Measurements from ENCODE around the gene TFCP2L1.
"Not testable (repeated sequence)": the region's sequence is repeated elsewhere in the genome, so short reads cannot be mapped to it uniquely, and the experiment has no call there.

The TFCP2L1 gene

DNA sequence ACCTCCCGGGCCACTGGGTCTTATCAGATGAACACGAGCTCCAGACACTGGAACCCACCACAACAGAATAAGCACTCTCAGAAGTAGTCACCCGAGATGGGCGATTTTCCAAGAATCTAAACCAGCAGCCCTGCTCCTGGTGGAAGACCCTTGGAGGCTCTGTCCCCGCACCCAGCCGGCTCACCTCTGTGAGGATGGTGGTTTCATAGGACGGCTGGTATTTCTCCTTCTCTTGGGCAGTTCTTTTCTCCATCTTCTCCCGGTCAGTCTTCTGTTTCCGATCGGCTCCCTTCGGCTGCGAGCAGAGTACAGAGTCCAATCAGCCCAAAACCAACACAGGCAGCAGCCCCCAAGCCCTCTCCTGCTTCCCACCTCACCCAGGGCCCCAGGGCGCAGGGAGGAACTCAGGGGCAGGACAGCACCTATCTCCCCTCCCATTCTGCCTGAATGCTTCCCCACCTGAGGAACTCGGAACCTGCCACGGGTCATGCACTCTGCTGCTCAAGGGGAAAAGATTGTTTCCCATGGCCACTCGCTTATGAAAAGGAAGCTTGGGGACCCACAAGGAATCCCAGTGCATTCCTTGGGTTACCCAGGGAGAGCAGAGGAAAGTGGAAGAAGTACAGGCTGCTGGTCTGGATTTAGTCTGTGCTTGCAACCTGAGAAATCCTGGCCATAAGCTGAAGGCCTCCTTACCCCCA lies 42.7 kb downstream of the TFCP2L1 start:
- DNase-seq: no peak

DNA sequence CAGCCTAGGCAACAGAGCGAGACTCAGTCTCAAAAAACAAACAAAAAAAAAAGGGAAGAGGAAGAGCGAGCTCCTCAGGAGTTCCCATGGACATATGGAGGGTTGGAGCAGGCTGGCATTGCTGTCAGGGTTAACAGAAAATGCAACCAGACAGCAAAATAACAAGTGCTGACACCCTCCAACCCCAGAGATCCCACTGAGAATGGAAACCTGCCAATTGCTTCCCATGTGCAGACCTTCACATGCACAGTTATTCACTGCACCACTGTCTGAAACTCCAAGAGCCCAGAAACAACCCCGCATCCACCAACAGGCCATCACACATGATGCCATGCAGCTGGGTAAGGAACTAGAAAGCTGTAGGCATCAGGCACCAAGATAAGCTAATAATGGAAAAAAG lies 43.5 kb downstream of the TFCP2L1 start:
- DNase-seq: no peak

DNA sequence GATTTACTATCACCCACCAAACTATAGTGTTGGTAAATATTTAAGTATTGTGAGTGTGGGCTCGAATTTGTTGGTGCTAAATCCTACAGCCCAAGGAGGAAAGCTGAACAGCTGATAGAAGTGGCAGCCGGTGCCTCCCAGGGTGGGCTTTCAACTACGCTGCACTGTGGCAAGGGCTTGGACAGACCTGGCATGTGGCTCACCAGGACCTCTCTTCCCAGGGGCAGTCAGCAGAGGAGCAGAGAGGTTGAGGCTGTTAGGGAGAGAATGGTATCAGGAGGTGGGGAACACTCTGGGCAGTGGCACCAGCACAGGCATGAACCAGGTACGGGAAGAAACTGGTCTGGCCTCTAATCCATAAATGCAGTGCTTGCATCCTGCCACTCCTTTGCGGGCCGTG lies 44.6 kb downstream of the TFCP2L1 start:
- DNase-seq: no peak

DNA sequence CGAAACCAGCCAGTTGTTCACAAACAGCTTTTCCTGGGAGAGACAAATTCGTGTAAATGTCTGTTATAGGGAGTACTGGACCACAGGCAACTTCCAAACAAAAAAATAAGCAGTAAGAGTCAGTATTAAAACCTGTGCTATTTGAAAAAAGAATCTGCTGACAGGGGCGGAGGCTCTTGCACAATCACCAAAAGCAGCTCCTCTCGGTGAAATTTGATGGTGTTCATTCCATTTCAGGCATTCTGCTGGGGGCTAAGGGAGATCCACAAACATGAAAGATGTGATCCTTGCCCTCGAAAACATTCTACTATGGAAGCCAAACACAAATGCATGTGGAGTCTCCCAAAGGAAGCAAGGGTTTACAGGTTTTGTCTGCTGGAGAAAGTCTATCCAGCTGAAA lies 45.0 kb downstream of the TFCP2L1 start:
- DNase-seq: no peak

DNA sequence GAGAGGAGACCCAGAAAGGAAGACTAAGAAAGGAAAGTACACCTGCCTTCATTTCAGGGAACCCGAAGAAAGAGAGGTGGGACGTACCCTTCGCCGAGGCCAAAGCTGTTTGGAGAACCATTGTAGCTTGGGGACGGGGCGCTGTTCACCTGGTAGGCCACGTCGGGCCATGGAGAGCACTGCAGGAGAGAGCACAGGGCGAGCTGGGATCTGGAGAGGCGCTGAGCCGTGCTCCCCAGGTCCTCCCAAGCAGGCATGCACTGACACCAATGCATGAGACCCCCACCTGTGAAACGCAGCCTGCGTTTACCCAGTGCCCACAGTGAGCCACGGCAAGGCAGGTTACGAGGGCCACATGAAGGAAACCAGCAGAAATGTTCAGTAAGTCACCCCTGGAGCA lies 45.5 kb downstream of the TFCP2L1 start:
- DNase-seq: no peak

DNA sequence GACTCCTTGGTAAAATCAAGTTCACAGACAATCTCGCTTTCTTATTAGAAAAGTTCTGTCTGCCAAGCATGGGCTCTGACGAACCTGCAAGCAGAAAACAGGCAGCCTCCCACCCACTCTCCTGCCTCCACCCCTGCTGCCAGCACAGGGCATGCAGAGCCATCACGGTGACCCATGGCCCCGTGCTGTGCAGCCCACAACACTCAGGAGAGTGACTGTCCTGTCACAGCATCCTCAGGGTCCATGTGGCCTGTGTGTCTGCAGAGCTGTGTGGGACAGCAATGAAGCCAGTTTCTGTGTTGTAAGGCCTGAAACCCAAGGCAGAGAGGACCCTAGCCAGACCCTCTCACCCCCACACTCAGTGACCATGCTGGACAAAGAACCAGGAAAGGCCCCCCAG lies 46.2 kb downstream of the TFCP2L1 start:
- DNase-seq: no peak

DNA sequence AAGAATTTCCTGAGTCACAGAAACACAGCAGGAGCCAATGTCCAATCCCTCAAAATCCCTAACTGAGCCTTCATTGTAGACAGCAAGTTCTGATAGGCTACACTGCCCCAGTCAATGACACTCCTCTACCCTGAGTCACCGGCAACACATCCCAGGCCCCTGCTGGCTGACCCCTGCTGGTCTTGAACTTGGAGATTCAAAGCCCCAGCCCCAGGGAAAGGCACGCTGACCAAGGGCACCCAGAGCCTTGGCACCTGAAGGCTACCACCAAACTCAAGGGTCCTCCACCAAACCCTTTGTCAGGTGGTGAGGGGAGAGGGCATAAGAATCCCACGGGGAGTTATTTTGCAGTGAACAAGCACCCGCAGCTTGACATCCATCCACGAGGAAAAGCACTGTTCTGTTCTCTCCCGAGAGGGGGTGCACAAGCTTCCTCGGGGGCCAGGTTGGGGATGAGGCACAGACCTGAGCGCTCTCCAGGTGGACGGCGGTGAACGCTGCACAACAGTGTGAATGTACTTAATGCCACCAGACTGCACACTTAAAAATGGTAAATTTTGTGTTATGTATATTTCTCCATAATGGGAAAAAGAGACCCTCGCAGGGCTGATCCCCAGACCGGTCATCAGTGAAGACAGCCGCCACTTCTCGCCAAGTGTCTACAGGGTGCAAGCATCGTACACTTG lies 46.9 kb downstream of the TFCP2L1 start:
- DNase-seq: no peak

DNA sequence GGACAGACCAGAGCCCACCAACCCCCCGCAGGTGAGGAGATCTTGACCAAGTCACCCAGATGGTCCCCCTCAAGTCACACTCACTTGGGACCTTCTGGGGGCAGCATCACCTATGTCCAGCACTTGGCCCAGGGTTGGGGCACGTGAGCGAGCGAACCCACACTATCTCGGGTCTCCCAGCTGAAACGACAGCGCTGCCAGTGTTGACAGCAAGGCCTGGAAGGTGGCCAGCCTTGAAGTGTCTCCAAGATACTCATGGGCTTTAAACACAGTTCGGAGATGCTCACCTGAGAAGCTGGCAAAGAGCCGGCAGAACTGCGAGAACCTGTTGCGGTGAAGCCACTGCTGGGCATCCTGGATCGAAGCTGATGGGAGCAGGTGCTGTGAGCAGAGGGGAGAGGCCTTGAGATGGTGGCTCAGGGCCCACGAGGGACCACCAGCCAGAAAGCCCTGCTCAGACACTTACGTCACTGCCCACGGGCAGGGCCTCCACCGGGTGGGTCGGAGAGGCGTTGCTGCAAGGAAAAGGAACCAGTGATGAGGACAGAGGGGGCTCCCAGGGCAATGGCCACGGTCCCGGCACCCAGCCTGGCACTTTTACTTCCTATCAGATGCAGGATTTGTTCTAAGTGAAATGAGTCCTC lies 47.5 kb downstream of the TFCP2L1 start:
- DNase-seq: no peak

DNA sequence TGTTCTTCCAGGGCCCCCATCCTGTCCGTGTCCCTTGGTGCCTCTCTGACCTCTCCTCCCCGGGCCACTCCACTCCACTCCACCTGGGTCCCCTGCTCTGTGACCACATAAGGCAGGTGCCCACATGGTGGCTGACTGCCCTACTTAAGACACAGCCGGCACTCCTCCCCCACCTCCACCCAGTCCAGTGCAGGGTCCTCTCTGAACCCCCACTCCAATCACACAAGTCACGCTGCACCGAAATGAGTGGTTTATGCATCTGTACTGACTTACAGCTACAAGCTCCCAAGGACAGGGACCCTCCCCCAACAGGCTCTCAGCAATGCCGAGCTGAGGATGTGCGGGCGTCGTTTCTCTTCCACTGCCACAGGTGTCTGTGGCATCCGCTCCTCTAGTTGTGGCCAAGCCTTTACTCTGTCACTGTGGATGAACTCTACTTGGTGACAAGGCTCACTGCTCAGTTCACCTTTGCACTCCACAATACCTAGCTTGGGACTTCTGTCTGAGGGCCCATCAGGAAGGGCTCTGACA lies 48.3 kb downstream of the TFCP2L1 start:
- DNase-seq: no peak

DNA sequence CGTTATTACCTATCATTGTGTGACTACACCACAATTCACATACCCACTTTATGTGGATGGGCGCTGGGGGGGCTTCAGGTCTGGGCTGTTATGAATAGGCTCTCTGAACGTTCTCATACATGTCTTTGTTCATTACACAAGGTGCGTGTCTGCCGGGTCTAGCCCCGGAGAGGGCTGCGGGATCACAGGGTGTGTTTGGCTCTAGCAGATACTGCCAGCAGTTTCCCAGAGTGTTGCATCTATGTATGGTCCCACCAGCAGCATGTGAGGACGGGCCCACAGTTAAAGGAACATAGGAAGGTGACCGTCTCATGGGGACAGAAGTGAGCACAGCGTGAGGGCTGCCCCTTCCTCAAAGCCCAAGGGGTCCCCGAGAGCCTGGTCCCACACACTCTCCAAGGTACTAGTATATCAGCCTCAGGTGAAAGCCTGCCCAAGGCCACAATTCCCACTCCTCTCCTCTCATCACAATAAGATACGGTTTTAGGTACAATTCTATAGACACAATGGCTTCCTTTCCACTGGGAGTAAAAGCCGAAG lies 48.8 kb downstream of the TFCP2L1 start:
- no peak for DNase-seq

DNA sequence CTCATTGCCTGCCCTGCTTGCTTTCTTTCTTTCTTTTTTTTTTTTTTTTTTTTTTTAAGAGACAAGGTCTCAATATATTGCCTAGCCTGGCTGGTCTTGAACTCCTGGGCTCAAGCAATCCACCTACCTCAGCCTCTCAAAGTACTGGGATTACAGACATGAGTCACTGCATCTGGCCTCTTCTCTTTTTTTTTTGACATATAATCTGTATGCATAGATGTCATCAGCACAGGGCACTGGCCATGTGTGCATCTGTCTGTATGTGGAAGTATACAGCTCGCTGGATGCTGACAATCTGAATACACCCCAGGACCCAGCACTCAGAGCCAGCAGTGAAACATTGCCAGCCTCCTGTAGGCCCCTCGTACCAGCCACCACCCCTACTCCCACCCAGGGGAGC lies 49.5 kb downstream of the TFCP2L1 start:
- no peak for DNase-seq

DNA sequence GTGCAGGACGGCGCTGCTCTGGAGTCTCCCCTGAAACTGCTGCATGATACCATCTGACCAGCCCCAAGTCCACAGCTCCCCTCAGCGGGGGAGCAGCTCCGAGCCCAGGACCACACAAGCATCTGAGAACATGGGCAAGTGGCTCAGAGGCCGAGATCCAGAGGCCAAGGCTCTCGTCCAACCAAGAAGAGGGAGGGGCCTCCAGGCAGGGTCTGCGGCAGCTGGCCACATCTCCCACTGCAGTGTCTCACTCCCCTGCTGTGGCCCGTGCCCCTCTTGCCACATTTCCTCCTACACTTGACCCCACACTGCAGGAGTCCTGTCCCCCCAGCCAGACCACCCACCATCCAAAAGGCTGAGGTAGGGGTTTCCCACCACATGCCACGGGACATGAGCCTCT lies 50.2 kb downstream of the TFCP2L1 start:
- no peak for DNase-seq

DNA sequence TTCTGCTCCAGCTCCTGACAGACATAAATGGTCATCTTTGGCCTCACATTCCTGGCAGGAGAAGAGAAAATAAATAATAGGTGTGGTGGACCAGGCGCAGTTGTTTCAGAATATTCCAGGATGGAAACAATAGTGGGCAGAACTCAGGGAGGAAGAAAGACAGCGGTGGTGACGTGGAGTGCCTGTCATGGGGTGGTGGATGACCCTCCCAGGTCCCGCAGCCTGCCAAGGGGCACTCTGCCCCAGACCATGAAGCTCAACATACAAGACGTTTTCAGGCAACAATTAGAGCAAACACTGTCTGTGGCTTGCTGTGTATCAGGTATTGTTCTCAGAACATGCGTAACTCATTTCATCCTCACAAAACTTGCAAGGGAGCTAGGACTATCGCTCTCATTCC lies 50.9 kb downstream of the TFCP2L1 start:
- DNase-seq: no peak

DNA sequence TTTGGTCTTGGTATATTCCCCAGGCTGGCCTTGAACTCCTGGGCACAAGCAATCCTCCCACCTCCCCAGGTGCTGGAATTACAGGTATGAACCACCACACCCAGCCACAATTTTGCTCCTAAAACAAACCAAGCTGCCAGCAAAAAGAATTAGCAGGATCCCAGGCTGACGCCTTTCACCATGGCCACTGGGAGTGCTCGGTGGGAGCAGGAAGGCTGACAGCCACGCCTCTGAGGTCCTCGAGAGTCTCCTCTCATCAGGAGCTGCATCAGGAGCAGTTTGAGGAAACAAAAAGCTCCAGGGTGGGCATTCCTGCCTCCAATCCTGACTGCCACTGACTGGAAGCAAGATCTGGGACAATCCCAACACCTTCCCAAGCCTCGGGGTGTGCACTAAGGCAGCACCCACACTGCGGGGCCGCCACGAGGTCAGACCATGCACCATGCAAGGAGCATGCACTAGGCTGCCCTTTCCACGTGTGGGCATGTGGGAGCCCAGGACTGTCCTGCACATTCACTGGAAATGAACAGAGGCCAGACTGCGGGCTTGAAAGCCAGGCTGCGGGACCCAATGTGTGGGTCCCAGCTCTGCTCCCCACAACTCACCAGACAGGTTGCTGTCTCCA lies 51.4 kb downstream of the TFCP2L1 start:
- no peak for DNase-seq

DNA sequence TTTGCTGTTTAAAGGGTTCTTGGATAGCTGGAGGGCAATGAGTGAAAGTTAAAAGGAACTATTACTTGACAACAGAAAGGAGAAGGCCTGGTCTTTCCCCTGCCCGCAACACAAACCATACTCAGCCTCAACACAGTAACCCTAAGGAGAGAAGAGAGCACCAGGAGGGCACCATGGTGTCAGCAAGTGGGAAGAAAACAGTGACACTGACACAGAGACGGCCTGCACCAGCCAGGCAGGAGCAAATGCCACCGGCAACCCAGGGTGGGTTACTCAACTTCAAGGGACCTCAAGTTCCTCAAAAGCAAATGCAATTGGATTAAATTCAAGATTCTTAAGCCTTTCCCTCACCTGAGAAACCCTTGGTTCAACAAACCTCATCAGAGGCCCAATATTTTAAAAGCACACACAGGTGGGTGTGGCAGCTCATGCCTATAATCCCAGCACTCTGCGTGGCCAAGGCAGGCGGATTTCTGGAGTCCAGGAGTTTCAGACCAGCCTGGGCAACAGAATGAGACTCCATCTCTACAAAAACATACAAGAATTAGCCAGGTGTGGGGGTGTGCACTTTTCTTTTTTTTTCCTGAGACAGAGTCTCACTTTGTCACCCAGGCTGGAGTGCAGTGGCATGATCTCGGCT lies 52.3 kb downstream of the TFCP2L1 start:
- DNase-seq: no peak

DNA sequence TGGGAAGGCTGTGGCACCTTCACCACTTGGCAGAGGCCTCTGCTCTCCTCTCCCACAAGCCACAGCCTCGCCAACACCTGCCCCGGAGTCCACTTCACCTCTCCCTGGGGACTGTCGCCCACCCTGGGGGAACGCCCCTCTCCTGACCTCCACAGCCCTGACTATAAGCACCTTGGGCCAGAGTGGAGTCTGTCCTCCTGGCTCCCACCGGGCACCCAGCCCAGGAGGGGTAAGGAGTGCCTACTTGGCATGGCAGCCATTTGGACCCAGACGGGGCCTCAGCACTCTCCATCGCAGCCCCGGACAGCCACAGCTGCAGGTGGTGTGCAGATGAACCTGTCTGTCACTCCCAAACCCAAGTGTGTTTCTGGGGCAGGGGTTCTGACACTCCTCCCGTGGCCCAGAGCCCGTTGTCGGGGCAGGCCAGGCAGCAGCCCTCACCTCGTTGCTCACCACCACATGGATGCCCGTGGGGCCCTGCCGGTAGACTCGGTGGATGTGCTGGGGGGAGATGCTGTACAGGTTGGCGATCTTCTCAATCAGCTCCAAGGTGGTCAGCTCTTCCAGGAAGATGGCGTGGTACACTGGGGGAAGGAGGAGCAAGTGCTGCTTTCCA lies 53.5 kb downstream of the TFCP2L1 start:
- DNase-seq: no peak

DNA sequence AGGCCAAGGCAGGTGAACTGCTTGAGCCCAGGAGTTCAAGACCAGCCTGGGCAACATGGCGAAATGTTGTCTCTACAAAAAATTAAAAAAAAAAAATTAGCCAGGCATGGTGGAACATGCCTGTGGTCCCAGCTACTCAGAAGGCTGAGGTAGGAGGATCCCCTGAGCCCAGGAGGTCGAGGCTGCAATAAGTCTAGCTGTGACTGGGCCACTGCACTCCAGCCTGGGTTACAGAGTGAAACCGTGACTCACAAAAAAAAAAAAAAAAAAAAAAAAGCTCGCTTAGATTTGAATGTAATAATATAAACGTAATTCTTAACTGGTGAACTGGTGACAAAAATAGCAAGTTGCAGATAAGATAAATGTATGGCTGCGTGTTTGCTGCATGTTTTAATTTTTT lies 56.5 kb downstream of the TFCP2L1 start:
- no peak for DNase-seq

DNA sequence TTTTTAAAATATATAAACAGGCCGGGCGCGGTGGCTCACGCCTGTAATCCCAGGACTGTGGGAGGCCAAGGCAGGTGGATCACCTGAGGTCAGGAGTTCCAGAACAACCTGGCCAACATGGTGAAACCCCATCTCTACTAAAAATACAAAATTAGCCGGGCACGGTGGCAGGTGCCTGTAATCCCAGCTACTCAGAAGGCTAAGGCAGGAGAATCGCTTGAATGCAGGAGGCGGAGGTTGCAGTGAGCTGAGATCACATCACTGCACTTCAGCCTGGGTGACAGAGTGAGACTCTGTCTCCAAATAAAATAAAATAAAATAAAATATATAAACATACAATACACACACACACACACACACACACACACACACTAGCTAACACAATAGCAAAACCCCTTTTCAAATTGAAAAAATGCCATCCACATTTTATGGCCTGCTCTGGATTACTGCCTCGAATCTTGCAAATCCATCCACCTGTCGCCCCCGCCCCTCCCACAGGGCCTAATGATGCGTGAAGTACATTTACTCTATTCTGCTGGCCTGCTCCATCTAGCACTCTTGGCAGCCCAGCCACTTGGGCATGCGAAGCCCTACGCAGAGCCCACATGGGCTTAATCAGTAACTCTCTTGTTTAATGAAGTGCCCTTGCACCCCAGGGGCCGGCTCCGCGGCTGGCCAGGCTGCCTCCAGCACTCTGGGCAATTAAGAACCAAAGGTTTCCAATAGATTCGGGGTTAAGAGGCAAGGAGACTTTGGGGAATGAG lies 57.4 kb downstream of the TFCP2L1 start:
- not testable (repeated sequence) for DNase-seq

DNA sequence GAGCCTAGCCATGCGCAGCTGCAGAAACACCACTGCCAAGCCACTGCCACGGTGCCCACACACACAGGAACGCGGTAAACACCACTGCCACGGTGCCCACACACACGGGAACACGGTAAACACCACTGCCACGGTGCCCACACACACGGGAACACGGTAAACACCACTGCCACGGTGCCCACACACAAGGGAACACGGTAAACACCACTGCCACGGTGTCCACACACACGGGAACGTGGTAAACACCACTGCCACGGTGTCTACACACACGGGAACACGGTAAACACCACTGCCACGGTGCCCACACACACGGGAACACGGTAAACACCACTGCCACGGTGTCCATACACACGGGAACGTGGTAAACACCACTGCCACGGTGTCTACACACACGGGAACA lies 59.3 kb downstream of the TFCP2L1 start:
- DNase-seq: not testable (repeated sequence)

DNA sequence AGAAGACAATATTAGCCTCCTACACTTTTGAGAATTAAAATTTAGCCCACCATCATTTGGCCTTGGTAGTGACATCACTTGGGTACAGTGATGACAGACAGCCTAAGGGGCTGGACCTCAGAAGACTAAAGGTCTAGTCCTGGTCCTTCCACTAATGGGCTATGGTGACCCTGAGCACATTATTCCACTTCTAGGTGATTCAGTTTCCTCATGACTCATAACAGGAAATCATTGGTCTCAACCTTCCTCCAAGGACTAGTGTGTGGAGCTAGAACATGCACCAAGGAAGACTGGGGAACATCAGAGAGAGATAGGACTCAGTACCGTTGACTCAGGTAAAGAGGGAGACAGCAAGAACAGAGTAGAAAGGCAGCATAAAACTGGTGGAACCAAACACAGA lies 64.0 kb downstream of the TFCP2L1 start:
- no peak for DNase-seq

DNA sequence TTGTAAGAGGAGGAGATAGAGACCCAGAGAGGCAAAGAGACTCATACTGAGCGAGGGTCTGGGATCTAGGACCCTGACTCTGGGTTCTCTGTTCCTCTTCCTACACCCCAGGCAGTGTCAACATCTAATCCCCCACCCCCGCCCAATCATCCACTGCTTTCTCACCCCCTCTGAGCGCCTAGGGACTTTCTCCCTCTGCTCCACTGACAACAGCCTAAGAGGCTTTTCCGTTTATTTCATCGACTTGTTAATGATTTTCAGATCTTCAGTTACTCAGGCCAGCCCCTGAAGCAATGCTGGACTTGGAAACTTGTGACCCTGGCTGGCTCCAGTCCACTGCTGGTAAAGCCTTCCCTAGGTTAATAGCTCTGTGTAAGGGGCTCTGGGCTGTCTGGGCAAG lies 65.1 kb downstream of the TFCP2L1 start:
- DNase-seq: no peak

Data from fibroblast of skin of abdomen (primary cell).